ENCODE data around the gene PHOSPHO2.

DNA sequence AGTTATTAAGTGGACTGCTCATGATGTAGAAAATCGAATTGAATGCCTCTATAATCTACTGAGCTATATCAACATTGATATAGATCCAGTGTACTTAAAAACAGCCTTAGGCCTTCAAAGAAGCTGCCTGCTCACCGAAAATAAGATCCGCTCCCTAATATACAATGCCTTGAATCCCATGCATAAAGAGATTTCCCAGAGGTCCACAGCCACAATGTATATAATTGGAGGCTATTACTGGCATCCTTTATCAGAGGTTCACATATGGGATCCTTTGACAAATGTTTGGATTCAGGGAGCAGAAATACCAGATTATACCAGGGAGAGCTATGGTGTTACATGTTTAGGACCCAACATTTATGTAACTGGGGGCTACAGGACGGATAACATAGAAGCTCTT lies 41.4 kb downstream of the PHOSPHO2 start:
- TF ChIP-seq, protein P1, sequence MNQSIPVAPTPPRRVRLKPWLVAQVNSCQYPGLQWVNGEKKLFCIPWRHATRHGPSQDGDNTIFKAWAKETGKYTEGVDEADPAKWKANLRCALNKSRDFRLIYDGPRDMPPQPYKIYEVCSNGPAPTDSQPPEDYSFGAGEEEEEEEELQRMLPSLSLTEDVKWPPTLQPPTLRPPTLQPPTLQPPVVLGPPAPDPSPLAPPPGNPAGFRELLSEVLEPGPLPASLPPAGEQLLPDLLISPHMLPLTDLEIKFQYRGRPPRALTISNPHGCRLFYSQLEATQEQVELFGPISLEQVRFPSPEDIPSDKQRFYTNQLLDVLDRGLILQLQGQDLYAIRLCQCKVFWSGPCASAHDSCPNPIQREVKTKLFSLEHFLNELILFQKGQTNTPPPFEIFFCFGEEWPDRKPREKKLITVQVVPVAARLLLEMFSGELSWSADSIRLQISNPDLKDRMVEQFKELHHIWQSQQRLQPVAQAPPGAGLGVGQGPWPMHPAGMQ (IDR thresholded peaks at IDR 0.05; ENCODE audit: borderline replicate concordance) = no peak
- TF ChIP-seq CHD2 (IDR thresholded peaks at IDR 0.05; ENCODE audit: borderline replicate concordance, low read depth, low read length) (no peak), ETV6 (conservative IDR thresholded peaks at IDR 0.05 in 1 of 2, IDR thresholded peaks at IDR 0.05 in 1 of 2; ENCODE audit: borderline replicate concordance in 1 of 2, low read depth in 1 of 2) (no peak), SPI1 (IDR thresholded peaks at IDR 0.05; ENCODE audit: borderline replicate concordance, insufficient read depth, low read depth, low read length) (no peak), BRCA1 (IDR thresholded peaks at IDR 0.05; ENCODE audit: low read depth, low read length) (no peak)
- TF ChIP-seq, protein P2, sequence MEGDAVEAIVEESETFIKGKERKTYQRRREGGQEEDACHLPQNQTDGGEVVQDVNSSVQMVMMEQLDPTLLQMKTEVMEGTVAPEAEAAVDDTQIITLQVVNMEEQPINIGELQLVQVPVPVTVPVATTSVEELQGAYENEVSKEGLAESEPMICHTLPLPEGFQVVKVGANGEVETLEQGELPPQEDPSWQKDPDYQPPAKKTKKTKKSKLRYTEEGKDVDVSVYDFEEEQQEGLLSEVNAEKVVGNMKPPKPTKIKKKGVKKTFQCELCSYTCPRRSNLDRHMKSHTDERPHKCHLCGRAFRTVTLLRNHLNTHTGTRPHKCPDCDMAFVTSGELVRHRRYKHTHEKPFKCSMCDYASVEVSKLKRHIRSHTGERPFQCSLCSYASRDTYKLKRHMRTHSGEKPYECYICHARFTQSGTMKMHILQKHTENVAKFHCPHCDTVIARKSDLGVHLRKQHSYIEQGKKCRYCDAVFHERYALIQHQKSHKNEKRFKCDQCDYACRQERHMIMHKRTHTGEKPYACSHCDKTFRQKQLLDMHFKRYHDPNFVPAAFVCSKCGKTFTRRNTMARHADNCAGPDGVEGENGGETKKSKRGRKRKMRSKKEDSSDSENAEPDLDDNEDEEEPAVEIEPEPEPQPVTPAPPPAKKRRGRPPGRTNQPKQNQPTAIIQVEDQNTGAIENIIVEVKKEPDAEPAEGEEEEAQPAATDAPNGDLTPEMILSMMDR (IDR thresholded peaks at IDR 0.05 in 2 of 3, conservative IDR thresholded peaks at IDR 0.05 in 1 of 3; ENCODE audit: control insufficient read depth in 2 of 3, extremely low read depth in 1 of 3, insufficient read depth in 1 of 3, low read depth in 3 of 3, low read length in 3 of 3) = no peak
